IMR-90 (cell line): Measurements from ENCODE around the gene GRB2. TPM values are rescaled to one million over a fixed set of nuclear protein-coding genes. Genes with fewer than 3 reads are reported as not detected.

Experiments used
- ATAC-seq: fragments of 200-7000 bp; cut with Tn5 transposase; 2 replicates; pipeline ENCODE4 v1.9.1; 2020; ENCODE audit warnings: low read depth, mild to moderate bottlenecking, moderate library complexity
- BruUV-seq: library from RNA; stranded (reverse); fragments of 400-500 nt; replicated peaks from 2 replicates; lab custom pipeline; 2021; lab: Mats Ljungman, UMichigan
- CTCF ChIA-PET: fragments of 300-600 bp; formaldehyde crosslinking; extraction: SDS; loops from one replicate; lab custom pipeline; 2021; ENCODE audit warnings: antibody characterized with exemption; lab: Yijun Ruan, JAX
- POLR2A ChIA-PET: fragments of 300-600 bp; sonication (Branson Sonifier 250); formaldehyde crosslinking; loops from one replicate; lab custom pipeline; 2022; ENCODE audit warnings: antibody characterized with exemption; ENCODE audit not compliant: unreplicated experiment; lab: Charles Lee
- DNase-seq: peaks from one replicate; pipeline ENCODE4 v3.0.0; 2013
- H2AFZ ChIP-seq: replicated peaks from 2 replicates; pipeline ENCODE3; 2013; ENCODE audit warnings: low read length, mild to moderate bottlenecking; ENCODE audit not compliant: poor library complexity
- H2AK5ac ChIP-seq: 2 replicates; pipeline ENCODE4 v1.6.1; 2013; ENCODE audit warnings: low read depth, low read length, inconsistent platforms
- H2AK9ac ChIP-seq: replicated peaks from 2 replicates; pipeline ENCODE3; 2013; ENCODE audit warnings: mild to moderate bottlenecking, low read depth, low read length, moderate library complexity; ENCODE audit not compliant: poor library complexity
- H2BK120ac ChIP-seq: 2 replicates; pipeline ENCODE4 v1.6.1; 2013; ENCODE audit warnings: low read depth, low read length, inconsistent platforms
- H2BK15ac ChIP-seq: 3 replicates; pipeline ENCODE4 v1.6.1; 2013; ENCODE audit warnings: low read depth, low read length, inconsistent platforms
- H2BK20ac ChIP-seq: 2 replicates; pipeline ENCODE4 v1.6.1; 2013; ENCODE audit warnings: low read depth, mild to moderate bottlenecking, inconsistent platforms, low read length, moderate library complexity
- H2BK5ac ChIP-seq: 2 replicates; pipeline ENCODE4 v1.6.1; 2013; ENCODE audit warnings: mild to moderate bottlenecking, low read depth, low read length, inconsistent platforms; ENCODE audit not compliant: poor library complexity, severe bottlenecking
- H3K14ac ChIP-seq: replicated peaks from 2 replicates; pipeline ENCODE4 v1.6.1; 2013; ENCODE audit warnings: low read depth, low read length, inconsistent platforms
- H3K18ac ChIP-seq: 2 replicates; pipeline ENCODE4 v1.6.1; 2013; ENCODE audit warnings: low read depth, low read length, control low read depth
- H3K23ac ChIP-seq: 2 replicates; pipeline ENCODE4 v1.6.1; 2013; ENCODE audit warnings: low read depth, low read length, inconsistent platforms
- H3K27ac ChIP-seq: 2 replicates; pipeline ENCODE4 v1.5.1; 2013; ENCODE audit warnings: mild to moderate bottlenecking, control low read depth, low read length; ENCODE audit not compliant: insufficient read depth
- H3K27me3 ChIP-seq: 2 replicates; pipeline ENCODE4 v1.6.1; 2013; ENCODE audit warnings: low read length; ENCODE audit not compliant: control insufficient read depth, insufficient read depth
- H3K36me3 ChIP-seq: 2 replicates; pipeline ENCODE4 v1.6.1; 2013; ENCODE audit warnings: low read length, mixed read lengths; ENCODE audit not compliant: control insufficient read depth, insufficient read depth
- H3K4ac ChIP-seq: 2 replicates; pipeline ENCODE4 v1.6.1; 2013; ENCODE audit warnings: low read depth, low read length, inconsistent platforms
- H3K4me1 ChIP-seq: 2 replicates; pipeline ENCODE4 v1.6.1; 2013; ENCODE audit warnings: low read length, mixed read lengths; ENCODE audit not compliant: control insufficient read depth, insufficient read depth
- H3K4me2 ChIP-seq: 2 replicates; pipeline ENCODE4 v1.6.1; 2013; ENCODE audit warnings: low read depth, mild to moderate bottlenecking, control low read depth, low read length, moderate library complexity
- H3K4me3 ChIP-seq: 2 replicates; pipeline ENCODE4 v1.5.1; 2013; ENCODE audit warnings: low read depth, mild to moderate bottlenecking, control low read depth, low read length, moderate library complexity; ENCODE audit not compliant: insufficient read depth
- H3K56ac ChIP-seq: 2 replicates; pipeline ENCODE4 v1.6.1; 2013; ENCODE audit warnings: low read length, inconsistent platforms; ENCODE audit not compliant: insufficient read depth; ENCODE audit errors: extremely low read depth
- H3K79me1 ChIP-seq, 2 experiments: 2 replicates each; pipeline ENCODE4 v1.6.1; 2013; ENCODE audit warnings: low read length in 2 of 2, inconsistent platforms in 1 of 2, low read depth in 1 of 2
- H3K9ac ChIP-seq: 2 replicates; pipeline ENCODE4 v1.6.1; 2013; ENCODE audit warnings: low read depth, low read length, control low read depth
- H3K9me1 ChIP-seq: 2 replicates; pipeline ENCODE4 v1.6.1; 2013; ENCODE audit warnings: low read length, inconsistent platforms; ENCODE audit not compliant: insufficient read depth
- H3K9me3 ChIP-seq: 2 replicates; pipeline ENCODE4 v1.6.1; 2013; ENCODE audit warnings: low read length; ENCODE audit not compliant: control insufficient read depth, insufficient read depth
- H4K20me1 ChIP-seq: 2 replicates; pipeline ENCODE4 v1.6.1; 2013; ENCODE audit warnings: low read length, inconsistent platforms; ENCODE audit not compliant: insufficient read depth
- H4K5ac ChIP-seq: 2 replicates; pipeline ENCODE4 v1.6.1; 2013; ENCODE audit warnings: mild to moderate bottlenecking, low read depth, low read length, control low read depth
- H4K8ac ChIP-seq, 2 experiments: 2 replicates each; pipeline ENCODE4 v1.6.1; 2013; ENCODE audit warnings: low read depth in 2 of 2, low read length in 2 of 2, control low read depth in 1 of 2, inconsistent platforms in 1 of 2
- H4K91ac ChIP-seq: 2 replicates; pipeline ENCODE4 v1.6.1; 2013; ENCODE audit warnings: low read depth, low read length, inconsistent platforms; ENCODE audit not compliant: insufficient read depth
- BHLHE40 ChIP-seq: fragments of 150-350 bp; IDR thresholded peaks from 2 replicates; pipeline ENCODE4 v1.6.1; 2016; ENCODE audit warnings: mild to moderate bottlenecking, low read depth, low read length
- CEBPB ChIP-seq: IDR thresholded peaks from 2 replicates; pipeline ENCODE4 v1.6.1; 2012; ENCODE audit warnings: low read depth, low read length, improper control_type of control experiment
- CHD1 ChIP-seq: IDR thresholded peaks from 2 replicates; pipeline ENCODE4 v1.6.1; 2012; ENCODE audit warnings: low read depth, low read length, improper control_type of control experiment
- CTCF ChIP-seq: conservative IDR thresholded peaks from 2 replicates; pipeline ENCODE4 v1.5.1; 2012; ENCODE audit warnings: mild to moderate bottlenecking, low read depth, low read length, improper control_type of control experiment
- FOS ChIP-seq: fragments of 150-350 bp; IDR thresholded peaks from 2 replicates; pipeline ENCODE4 v1.6.1; 2016; ENCODE audit warnings: low read depth, low read length
- MAZ ChIP-seq: IDR thresholded peaks from 2 replicates; pipeline ENCODE4 v1.6.1; 2012; ENCODE audit warnings: low read depth, mild to moderate bottlenecking, low read length, improper control_type of control experiment, moderate library complexity, borderline replicate concordance
- NFE2L2 ChIP-seq: fragments of 150-350 bp; IDR thresholded peaks from 2 replicates; pipeline ENCODE4 v1.6.1; 2016; ENCODE audit warnings: low read depth, mild to moderate bottlenecking, low read length
- POLR2A ChIP-seq: IDR thresholded peaks from 2 replicates; pipeline ENCODE4 v1.6.1; 2012; ENCODE audit warnings: mild to moderate bottlenecking, low read depth, low read length
- RAD21 ChIP-seq: IDR thresholded peaks from 2 replicates; pipeline ENCODE4 v1.6.1; 2012; ENCODE audit warnings: low read length, improper control_type of control experiment
- RCOR1 ChIP-seq: IDR thresholded peaks from 2 replicates; pipeline ENCODE4 v1.6.1; 2012; ENCODE audit warnings: mild to moderate bottlenecking, low read length, improper control_type of control experiment; ENCODE audit not compliant: insufficient replicate concordance
- RFX5 ChIP-seq: IDR thresholded peaks from 2 replicates; pipeline ENCODE4 v1.8.0; 2012; ENCODE audit warnings: low read depth, mild to moderate bottlenecking, low read length, moderate library complexity
- SMC3 ChIP-seq: fragments of 150-350 bp; IDR thresholded peaks from 2 replicates; pipeline ENCODE4 v1.6.1; 2016; ENCODE audit warnings: low read depth, mild to moderate bottlenecking, antibody characterized with exemption, low read length, moderate library complexity
- WGBS, 2 experiments: methylation state at CpG; one replicate each; pipeline versions ENCODE4 v1.1.5 to v1.1.7; 2013; ENCODE audit warnings: missing lambda C conversion rate in 2 of 2; ENCODE audit not compliant: insufficient read length in 1 of 2; ENCODE audit errors: extremely low coverage in 2 of 2; 5-methylcytosine and 5-hydroxymethylcytosine counted together
- dilution Hi-C: fragments of 300-500 bp; cut with HindIII; formaldehyde crosslinking; loops from one replicate; pipeline ENCODE4 v1.14.3; 2018; ENCODE audit warnings: low sequenced_read_pairs; ENCODE audit not compliant: unreplicated experiment
- in situ Hi-C: fragments of 300-500 bp; cut with MboI; formaldehyde crosslinking; loops from 3 replicates; pipeline ENCODE4 v1.14.3; 2019; ENCODE audit warnings: low sequenced_read_pairs, inconsistent platforms, mixed read lengths
- intact Hi-C: fragments of 100-400 bp; cut with micrococcal nuclease; formaldehyde crosslinking; loops from 2 replicates; pipeline ENCODE4 v1.10.0; 2022
- polyA plus RNA-seq, 3 experiments: library from polyadenylated mRNA; depleted of rRNA; stranded (reverse); fragments of >200 nt; gene quantifications; 2 replicates each; pipeline ENCODE4 v1.2.3, GENCODE V29; 2012; ENCODE audit warnings: low replicate concordance in 1 of 3
- total RNA-seq: library from RNA; depleted of rRNA; stranded (reverse); fragments of >200 nt; gene quantifications from 2 replicates; pipeline ENCODE4 v1.2.3, GENCODE V29; 2012
- TF ChIP-seq, protein P1 (sequence below): fragments of 150-350 bp; IDR thresholded peaks from 2 replicates; pipeline ENCODE4 v1.6.1; 2017; ENCODE audit warnings: mild to moderate bottlenecking, antibody characterized with exemption, low read length, low read depth
- TF ChIP-seq, protein P2 (sequence below): fragments of 150-350 bp; IDR thresholded peaks from 2 replicates; pipeline ENCODE4 v1.6.1; 2016; ENCODE audit warnings: low read depth, mild to moderate bottlenecking, low read length, moderate library complexity, borderline replicate concordance

GRB2 gene
- total and polyA plus RNA-seq, 2 of the 4 experiments (the other 2 are of a cell fraction) = 49.3 to 62.1 TPM

GRCh38 chr17:75371981-75372380 lies 33.5 kb downstream of the GRB2 start:
- ChIA-PET CTCF (interaction anchor here (1.6 kb wide), 1 partner anchor 49 kb away, joined by 7 read pairs; no protein-coding TSS in a partner anchor), POLR2A (no interaction called here)
- Histone ChIP-seq H2BK20ac (no peak overlapping the region), H2AK9ac (no peak overlapping the region), H3K23ac (no peak overlapping the region), H3K4me1 (peaks cover 2% of the 10 kb centered on the region; the same call in 1 of the 2 replicates), H3K27ac (no peak overlapping the region), H3K56ac (no peak overlapping the region), H2AFZ (no peak overlapping the region), H3K79me1 (peaks cover 35 to 82% of the 10 kb centered on the region in 2 experiments), H4K8ac (no peak overlapping the region), H3K27me3 (no peaks in the 10 kb centered on the region), H3K4me3 (no peak overlapping the region), H2BK15ac (no peak overlapping the region), H3K4me2 (no peak overlapping the region), H3K36me3 (peaks cover 5% of the 10 kb centered on the region; the same call in 1 of the 2 replicates), H3K9me1 (peaks cover 20% of the 10 kb centered on the region), H2BK5ac (no peak overlapping the region), H3K9me3 (no peaks in the 10 kb centered on the region), H2AK5ac (no peak overlapping the region), H4K20me1 (peaks cover 88% of the 10 kb centered on the region), H4K91ac (no peak overlapping the region), H4K5ac (no peak overlapping the region), H2BK120ac (no peak overlapping the region), H3K18ac (no peak overlapping the region), H3K4ac (no peak overlapping the region), H3K9ac (no peak overlapping the region), H3K14ac (no peak overlapping the region)
- TF ChIP-seq FOS = no peak
- no peak for TF ChIP-seq NFE2L2
- no peak for TF ChIP-seq BHLHE40
- no peak for TF ChIP-seq RCOR1
- TF ChIP-seq POLR2A = no peak
- no peak for TF ChIP-seq RFX5
- no peak for TF ChIP-seq SMC3
- TF ChIP-seq CEBPB = no peak
- no peak for TF ChIP-seq CHD1
- no peak for TF ChIP-seq CTCF
- TF ChIP-seq, protein P1, sequence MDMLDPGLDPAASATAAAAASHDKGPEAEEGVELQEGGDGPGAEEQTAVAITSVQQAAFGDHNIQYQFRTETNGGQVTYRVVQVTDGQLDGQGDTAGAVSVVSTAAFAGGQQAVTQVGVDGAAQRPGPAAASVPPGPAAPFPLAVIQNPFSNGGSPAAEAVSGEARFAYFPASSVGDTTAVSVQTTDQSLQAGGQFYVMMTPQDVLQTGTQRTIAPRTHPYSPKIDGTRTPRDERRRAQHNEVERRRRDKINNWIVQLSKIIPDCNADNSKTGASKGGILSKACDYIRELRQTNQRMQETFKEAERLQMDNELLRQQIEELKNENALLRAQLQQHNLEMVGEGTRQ = no peak
- no peak for TF ChIP-seq RAD21
- TF ChIP-seq MAZ = no peak
- TF ChIP-seq, protein P2, sequence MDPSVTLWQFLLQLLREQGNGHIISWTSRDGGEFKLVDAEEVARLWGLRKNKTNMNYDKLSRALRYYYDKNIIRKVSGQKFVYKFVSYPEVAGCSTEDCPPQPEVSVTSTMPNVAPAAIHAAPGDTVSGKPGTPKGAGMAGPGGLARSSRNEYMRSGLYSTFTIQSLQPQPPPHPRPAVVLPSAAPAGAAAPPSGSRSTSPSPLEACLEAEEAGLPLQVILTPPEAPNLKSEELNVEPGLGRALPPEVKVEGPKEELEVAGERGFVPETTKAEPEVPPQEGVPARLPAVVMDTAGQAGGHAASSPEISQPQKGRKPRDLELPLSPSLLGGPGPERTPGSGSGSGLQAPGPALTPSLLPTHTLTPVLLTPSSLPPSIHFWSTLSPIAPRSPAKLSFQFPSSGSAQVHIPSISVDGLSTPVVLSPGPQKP = no peak
- WGBS, 2 experiments = no CpG with 5 or more reads among the region's 5 CpGs
- BruUV-seq = no TSS peak
- ATAC-seq = no peak
- DNase-seq = no peak
- dilution Hi-C loops (no loop called here), intact Hi-C loops (no loop called here), in situ Hi-C loops (no loop called here)
